Cortex of kidney (tissue), 1 donor: Measurements from ENCODE around the gene NUP62CL.

Experiments used
- DNase-seq: peaks from one replicate; lab custom pipeline; 2025; lab: John Stamatoyannopoulos, UW

The NUP62CL gene

GRCh38 chrX:107146670-107147069, 59.6 kb downstream of the NUP62CL start:
- no peak for DNase-seq

- DNase-seq: no peak
Observed at GRCh38 chrX:107135965-107136307, 70.3 kb downstream of the NUP62CL start.

- DNase-seq: no peak
Observed at GRCh38 chrX:107135049-107135964, 70.9 kb downstream of the NUP62CL start.

GRCh38 chrX:107123750-107124149, 82.5 kb downstream of the NUP62CL start:
- DNase-seq: no peak

GRCh38 chrX:107119283-107119682, 87.0 kb downstream of the NUP62CL start:
- DNase-seq: no peak

- no peak for DNase-seq
Observed at GRCh38 chrX:107118322-107119147, 87.7 kb downstream of the NUP62CL start, which contains the start of gene RBM41. RBM41 (minus strand) TSS chrX:107118822; CDS start chrX:107118773, 49 bp downstream.

GRCh38 chrX:107117993-107118321, 88.3 kb downstream of the NUP62CL start:
- DNase-seq: no peak

GRCh38 chrX:107107459-107107858, 98.8 kb downstream of the NUP62CL start:
- no peak for DNase-seq

- DNase-seq: no peak
Observed at GRCh38 chrX:107102980-107103379, 103.3 kb downstream of the NUP62CL start.

GRCh38 chrX:107076158-107076557, 130.1 kb downstream of the NUP62CL start:
- DNase-seq: no peak
